ENCODE results near the gene GADL1.

Gene GADL1

GRCh38 chr3:30676424-30677346 lies 217.8 kb downstream of the GADL1 start:
- DNase-seq (ENCODE audit: low spot score), result no peak
